Non-pigmented ciliary epithelial cell (primary cell): Measurements from ENCODE around the gene TMEM178A.
A peak's percentile ranks its signal among the peaks of the same experiment; 100 is the strongest.

Experiments used
- DNase-seq: peaks from one replicate; pipeline ENCODE4 v3.0.0-alpha.2; 2010; ENCODE audit warnings: low read depth

Gene TMEM178A

GRCh38 chr2:39679805-39680204, 14.1 kb downstream of the TMEM178A start:
- DNase-seq: no peak

DNA sequence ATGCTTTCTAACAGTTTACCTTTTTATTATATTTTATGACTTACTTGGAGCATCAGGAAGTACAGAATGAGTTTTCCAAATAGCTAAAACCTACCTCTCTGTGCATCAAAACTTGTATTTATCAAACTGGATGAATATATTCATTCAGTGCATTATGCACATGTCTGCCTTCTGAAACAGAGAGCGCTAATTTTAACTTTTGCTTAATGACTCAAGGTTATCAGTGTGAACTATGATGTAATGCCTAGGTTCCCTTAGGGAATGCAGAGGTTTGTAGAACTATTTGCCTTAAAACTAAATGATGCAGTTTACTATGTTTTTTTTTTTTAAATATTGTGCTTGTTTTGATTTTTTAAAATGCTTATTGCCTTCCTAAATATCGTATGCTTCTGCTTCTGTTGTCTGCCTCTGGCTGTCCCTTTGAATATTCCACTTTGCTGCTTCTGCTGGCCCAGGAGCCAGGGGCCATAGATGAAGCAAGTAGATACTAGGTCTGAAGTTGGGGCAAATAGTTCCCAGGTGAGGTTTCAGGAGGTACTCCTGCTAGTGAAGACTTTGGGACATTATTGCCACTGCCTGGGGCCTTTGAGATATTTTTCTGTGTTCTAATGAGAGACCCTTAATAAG, 16.5 kb downstream of the TMEM178A start:
- no peak for DNase-seq

DNA sequence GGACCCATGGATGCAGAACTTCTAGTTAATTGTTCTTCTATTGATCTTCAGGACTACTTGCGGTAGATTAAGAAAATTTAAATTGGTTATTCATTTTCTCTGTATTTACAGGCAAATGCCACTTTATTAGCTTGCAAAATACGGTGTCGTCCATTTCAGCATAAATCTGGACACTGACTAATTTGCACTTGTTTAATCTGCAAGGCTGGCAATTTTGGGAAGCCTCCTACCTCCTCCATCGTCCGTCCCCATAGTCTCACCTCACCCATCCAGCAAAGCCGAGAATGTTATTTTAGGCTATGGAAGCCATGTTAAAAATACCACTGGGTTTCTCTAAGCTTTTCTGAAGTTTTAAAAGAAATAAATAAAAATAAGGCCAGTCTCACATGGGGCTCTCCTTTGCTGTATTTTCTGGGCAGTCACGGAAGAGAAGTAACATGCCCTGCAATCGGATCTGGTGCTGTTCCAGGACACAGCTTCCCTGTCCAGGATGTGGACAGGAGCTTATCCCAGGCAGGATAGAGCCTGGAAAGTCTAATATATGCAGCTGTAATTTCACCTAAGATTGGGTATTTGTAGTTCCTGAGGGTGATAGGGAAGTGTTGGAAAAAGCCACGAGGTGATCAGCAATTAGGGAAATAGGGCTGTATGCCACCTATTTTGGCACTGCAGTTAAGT, 17.4 kb downstream of the TMEM178A start:
- no peak for DNase-seq

DNA sequence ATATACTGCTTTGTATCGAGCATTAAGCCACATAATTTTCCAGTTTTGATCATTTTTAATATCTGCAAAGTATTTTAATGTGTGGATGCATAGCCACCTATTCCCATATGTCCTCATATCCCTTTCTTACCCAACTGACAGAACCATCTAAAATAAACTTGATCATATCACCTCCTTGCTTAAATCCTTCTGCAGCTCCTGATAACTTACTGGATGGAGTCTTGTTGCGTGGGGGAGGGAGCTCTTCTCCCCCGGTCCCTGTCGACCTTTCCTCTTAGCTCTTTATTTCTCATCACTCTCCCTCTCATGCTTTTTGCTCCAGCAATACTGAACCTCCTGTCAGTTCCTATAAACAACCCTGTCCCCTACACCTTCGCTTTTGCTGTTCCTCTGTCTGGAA, 18.7 kb downstream of the TMEM178A start:
- DNase-seq: no peak

- DNase-seq: no peak
Observed at GRCh38 chr2:39685126-39685525, 19.4 kb downstream of the TMEM178A start.

GRCh38 chr2:39686456-39686855, 20.7 kb downstream of the TMEM178A start:
- DNase-seq: no peak

DNA sequence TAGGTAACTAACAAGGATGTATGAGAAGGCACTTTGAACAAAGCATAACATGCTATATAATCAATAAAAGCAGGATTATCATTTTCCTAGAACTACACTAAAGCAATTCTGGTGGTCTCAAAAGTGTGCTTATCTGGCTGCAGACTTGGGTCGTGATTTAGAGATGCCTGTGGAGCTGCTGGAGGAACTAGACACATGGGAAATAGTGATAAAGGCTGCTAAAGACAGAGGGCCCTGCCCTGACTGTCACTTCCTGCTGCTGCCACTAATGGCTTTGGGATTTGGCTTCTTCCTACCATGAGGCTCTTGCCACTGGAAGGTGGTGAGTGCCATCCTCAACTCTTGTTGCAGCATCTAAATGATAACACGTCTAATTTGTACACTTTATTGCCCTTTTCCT, 22.5 kb downstream of the TMEM178A start:
- no peak for DNase-seq

DNA sequence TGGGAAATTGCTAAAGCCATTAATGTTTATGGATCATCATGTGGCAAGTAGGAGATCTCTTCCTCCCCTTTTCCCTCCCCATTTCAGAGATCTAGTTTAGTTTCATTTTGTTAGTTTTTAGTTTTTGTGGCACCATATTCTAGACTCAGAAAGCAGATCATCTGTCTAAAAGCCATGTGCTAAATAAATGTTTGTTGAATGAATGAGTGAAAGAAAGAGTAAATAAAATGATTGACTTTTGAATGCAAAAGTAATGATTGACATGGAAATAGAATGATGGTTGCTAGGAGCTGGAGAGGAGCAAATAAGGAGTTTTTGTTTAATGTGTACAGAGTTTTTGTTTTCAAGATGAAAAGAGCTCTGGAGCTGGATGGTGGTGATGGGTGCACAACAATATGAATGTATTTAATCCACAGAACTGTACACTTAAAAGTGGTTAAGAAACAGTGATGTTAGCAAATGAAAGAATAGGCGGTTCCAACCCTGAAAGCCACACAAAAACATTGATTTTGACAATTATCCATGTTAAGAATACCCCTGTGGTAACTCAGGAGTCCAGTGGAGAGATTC, 23.6 kb downstream of the TMEM178A start:
- no peak for DNase-seq

DNA sequence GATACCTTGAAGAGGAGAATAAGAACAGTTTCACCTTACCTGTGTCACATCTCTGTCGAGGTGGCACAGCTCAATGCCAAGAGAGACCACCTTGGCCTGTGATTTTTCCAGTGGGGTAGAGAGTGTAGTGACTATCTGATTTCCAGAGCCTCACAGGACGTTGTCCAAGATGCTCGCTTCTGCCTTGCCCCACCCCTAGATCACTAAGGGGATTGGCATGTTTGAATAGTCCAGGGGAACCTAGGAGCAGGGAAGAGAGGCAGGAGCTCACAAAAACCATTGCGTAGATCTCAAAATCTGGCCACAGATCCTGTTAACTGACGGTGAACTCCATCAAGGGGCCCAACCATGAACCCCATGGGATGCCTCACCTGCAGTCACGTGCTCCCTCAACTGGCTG, 24.2 kb downstream of the TMEM178A start:
- DNase-seq: no peak

- DNase-seq: no peak
Observed at GRCh38 chr2:39693245-39693644, 27.5 kb downstream of the TMEM178A start.

GRCh38 chr2:39696101-39696553, 30.4 kb downstream of the TMEM178A start:
- DNase-seq: peak; percentile 94

DNA sequence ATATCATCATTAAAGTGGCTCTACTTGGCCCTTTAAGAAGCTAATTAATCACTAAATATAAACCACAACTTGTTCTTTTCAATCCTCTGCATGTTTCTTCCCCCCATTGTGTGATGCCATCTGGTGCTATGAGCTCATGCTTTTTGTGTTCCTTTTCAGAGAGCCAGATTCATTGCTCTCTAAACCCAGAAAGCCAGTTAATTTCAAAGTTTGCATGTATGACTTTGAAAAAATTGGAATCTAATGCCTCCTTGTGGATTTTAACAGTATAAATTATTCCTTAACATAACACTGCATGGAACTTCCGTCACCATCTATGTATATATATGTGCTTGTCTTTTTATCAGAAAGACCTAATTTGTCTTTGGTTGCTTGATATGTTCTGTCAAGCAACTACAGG, 31.1 kb downstream of the TMEM178A start:
- peak; percentile 68 for DNase-seq

GRCh38 chr2:39697454-39697853, 31.7 kb downstream of the TMEM178A start:
- DNase-seq: no peak

DNA sequence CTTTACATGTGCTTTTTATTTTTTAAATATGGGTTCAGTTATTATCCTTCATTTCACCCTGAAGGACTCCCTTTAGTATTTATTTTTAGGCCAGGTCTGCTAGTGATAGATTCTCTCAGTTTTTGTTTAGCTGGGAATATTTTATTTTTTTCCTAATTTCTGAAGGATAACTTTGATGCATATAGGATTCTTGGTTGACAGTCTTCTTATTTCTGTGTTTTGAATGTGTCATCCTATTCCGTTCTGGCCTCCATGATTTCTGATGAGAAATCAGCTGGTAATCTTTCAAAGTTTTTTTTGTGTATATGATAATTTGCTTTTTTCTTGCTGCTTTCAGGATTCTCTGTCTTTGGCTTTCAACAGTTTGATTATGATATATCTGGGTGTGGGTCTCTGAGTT, 35.4 kb downstream of the TMEM178A start:
- no peak for DNase-seq

DNA sequence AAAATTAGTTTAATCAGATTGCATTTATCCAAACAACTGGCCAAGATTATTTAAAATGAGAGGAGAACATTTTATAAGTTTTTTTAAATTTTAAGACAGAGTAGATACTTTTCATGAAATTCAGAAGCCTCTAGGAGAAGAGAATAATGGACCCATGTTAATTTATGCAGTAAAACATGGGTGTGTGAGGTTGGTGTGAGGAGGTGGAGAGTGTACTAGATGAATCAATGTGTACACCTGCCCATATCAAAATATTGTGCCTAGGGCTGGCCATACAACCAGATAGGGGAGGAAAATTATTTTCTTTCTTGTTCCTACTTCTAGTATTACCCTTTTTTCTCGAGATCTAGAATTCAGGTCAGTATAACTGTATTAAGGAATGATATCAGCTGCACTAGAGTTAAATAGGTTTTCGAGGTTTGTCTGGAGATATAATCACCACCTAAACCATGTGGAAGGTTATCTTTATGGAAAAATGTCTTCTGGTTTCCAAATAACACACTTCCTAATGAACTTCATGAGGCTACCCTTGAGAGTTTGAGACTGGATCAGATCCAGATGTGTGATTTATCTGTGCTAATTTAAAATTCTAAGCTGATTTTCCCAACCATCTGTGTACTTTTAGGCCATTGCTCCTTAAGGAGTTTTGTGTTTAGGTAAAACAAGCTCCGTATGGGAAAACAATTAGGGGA, 37.6 kb downstream of the TMEM178A start:
- no peak for DNase-seq

DNA sequence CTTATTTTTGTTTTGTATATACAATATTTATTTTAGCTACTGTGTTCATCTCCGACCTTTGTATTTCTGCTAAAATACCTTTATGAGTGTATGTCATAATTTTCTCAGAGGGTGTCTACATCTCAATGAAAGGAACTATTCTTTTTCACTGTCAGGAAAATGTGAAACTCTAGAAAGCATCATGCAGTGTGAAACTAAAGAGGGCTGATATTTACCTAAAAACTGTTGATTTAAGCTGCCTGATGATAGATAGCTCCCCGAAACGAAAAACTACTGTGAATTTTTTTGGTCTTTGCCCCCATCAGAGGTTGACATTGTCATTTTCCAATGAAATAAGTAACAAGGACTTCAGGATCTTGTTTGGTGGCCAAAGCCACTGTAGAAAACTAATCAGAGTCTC, 38.8 kb downstream of the TMEM178A start:
- no peak for DNase-seq

GRCh38 chr2:39705638-39706037, 39.9 kb downstream of the TMEM178A start:
- DNase-seq: no peak

DNA sequence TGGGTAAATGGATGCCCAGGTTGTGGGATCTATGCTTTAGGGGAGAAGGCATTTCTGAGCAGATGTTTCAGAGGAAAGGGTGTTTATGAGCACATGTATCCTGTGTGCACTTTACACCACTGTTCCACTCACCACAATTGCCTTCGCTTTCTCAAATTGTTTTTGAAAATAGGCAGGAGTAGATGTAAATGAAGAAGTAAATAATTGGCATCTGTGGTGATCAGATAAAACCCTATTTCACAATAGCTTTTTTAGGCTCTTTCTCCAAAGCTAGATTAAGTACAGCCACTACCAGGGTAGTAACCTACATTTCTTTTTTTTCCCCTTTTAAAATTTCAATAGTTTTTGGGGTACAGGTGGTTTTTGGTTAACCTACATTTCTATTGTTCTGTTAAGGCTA, 40.6 kb downstream of the TMEM178A start:
- DNase-seq: no peak

DNA sequence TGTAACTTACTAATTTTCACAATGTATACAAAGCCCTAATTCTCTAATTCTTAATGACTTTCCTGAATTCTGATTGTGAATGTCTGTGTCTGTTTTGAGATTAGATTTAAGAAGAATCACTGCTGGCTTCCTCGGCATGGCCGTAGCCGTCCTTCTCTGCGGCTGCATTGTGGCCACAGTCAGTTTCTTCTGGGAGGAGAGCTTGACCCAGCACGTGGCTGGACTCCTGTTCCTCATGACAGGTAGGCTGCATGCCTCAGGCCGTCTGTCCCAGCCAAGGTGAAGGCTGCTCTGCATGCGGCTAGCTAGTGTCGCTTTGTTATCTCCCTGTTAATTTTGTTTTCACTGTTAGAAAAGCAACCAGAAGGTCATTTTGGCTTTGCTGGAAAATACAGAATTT, 41.2 kb downstream of the TMEM178A start:
- no peak for DNase-seq

DNA sequence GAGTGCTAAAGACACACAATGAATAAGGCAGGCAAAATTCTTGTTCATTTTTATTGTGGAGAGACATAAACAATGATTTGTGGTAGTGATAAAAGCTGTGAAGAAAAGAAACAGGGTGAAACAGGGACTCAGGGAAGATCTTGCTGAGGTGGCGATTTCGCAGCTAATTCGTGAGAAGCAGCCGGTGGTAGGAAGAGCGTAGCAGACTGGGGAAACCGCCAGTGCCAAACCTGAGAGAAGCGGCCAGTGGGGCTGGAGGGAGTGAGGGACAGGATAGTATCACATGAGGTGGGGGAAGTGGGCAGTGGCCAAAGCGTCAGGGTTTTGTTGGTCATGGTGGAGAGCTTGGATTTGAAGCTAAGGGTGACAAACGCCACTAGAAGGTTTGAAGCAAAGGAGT, 42.3 kb downstream of the TMEM178A start:
- DNase-seq: no peak

- DNase-seq: no peak
Observed at GRCh38 chr2:39710807-39711206, 45.1 kb downstream of the TMEM178A start.

GRCh38 chr2:39712953-39713352, 47.2 kb downstream of the TMEM178A start:
- no peak for DNase-seq

GRCh38 chr2:39715095-39715494, 49.4 kb downstream of the TMEM178A start:
- DNase-seq: no peak
